CD4-positive, alpha-beta T cell treated with Interleukin-17A for 1 hour (primary cell): ENCODE data around the gene ATXN3L.

Experiments
- DNase-seq: peaks from one replicate; pipeline ENCODE4 v3.0.0-alpha.2; 2020

The ATXN3L gene

GRCh38 chrX:13319953-13320352 is at the start of gene ATXN3L:
TSS of gene ATXN3L (minus strand) at chrX:13320053. CDS start at chrX:13319934, 119 bp downstream.
- no peak for DNase-seq

- no peak for DNase-seq
These were observed 49.6 kb upstream of the ATXN3L start for GRCh38 chrX:13369256-13370030.

- peak; percentile 1 for DNase-seq
These were observed 48.1 kb upstream of the ATXN3L start for GRCh38 chrX:13367950-13368349.

GRCh38 chrX:13366698-13367097 is 46.8 kb upstream of the ATXN3L start:
- DNase-seq = no peak

GRCh38 chrX:13365161-13365560 is 45.3 kb upstream of the ATXN3L start:
- DNase-seq = no peak

- no peak for DNase-seq
These were observed 44.5 kb upstream of the ATXN3L start for GRCh38 chrX:13364230-13364857.

- DNase-seq = peak; percentile 5
These were observed 40.3 kb upstream of the ATXN3L start for GRCh38 chrX:13360146-13360545.

- no peak for DNase-seq
These were observed 38.1 kb upstream of the ATXN3L start for GRCh38 chrX:13357925-13358324.

- DNase-seq = no peak
These were observed 26.8 kb upstream of the ATXN3L start for GRCh38 chrX:13346646-13347045.

GRCh38 chrX:13345438-13345837 is 25.6 kb upstream of the ATXN3L start:
- DNase-seq = no peak

GRCh38 chrX:13345037-13345436 is 25.2 kb upstream of the ATXN3L start:
- DNase-seq = no peak

- no peak for DNase-seq
These were observed 21.7 kb upstream of the ATXN3L start for GRCh38 chrX:13341491-13342101.

- DNase-seq = no peak
These were observed 20.4 kb upstream of the ATXN3L start for GRCh38 chrX:13340182-13340791.

GRCh38 chrX:13339607-13340006 is 19.8 kb upstream of the ATXN3L start:
- no peak for DNase-seq

GRCh38 chrX:13338996-13339515 is 19.2 kb upstream of the ATXN3L start:
- no peak for DNase-seq

- no peak for DNase-seq
These were observed 14.6 kb upstream of the ATXN3L start for GRCh38 chrX:13334491-13334890.

- no peak for DNase-seq
These were observed 10.6 kb upstream of the ATXN3L start for GRCh38 chrX:13330446-13330845.

- no peak for DNase-seq
These were observed 7.8 kb upstream of the ATXN3L start for GRCh38 chrX:13327666-13328065.

- no peak for DNase-seq
These were observed 3.4 kb upstream of the ATXN3L start for GRCh38 chrX:13323241-13323640.

- no peak for DNase-seq
These were observed 2.5 kb downstream of the ATXN3L start for GRCh38 chrX:13317366-13317765.

- DNase-seq = no peak
These were observed 8.3 kb downstream of the ATXN3L start for GRCh38 chrX:13311560-13311959.

- no peak for DNase-seq
These were observed 10.2 kb downstream of the ATXN3L start for GRCh38 chrX:13309631-13310030.

- no peak for DNase-seq
These were observed 12.8 kb downstream of the ATXN3L start for GRCh38 chrX:13307041-13307440.
